HG03175 (cell line): Measurements from ENCODE around the gene DTNA.

Source experiments
- ATAC-seq: cut with Tn5 transposase; IDR thresholded peaks from one replicate; pipeline ENCODE4 v1.9.1; 2021; ENCODE audit warnings: mild to moderate bottlenecking, moderate library complexity; ENCODE audit not compliant: unreplicated experiment

Gene DTNA

GRCh38 chr18:34805103-34805877 lies 95.2 kb downstream of the DTNA start:
- ATAC-seq: no peak

GRCh38 chr18:34805878-34806351 lies 95.8 kb downstream of the DTNA start:
- no peak for ATAC-seq

- no peak for ATAC-seq
Observed at GRCh38 chr18:34806527-34806926, 96.4 kb downstream of the DTNA start.

GRCh38 chr18:34807106-34807796 lies 97.2 kb downstream of the DTNA start:
- no peak for ATAC-seq

GRCh38 chr18:34808389-34808788 lies 98.3 kb downstream of the DTNA start:
- ATAC-seq: no peak

- no peak for ATAC-seq
Observed at GRCh38 chr18:34809451-34810072, 99.5 kb downstream of the DTNA start.

- ATAC-seq: no peak
Observed at GRCh38 chr18:34816183-34816582, 106.1 kb downstream of the DTNA start.

- ATAC-seq: no peak
Observed at GRCh38 chr18:34817636-34818035, 107.5 kb downstream of the DTNA start.

- ATAC-seq: no peak
Observed at GRCh38 chr18:34818064-34818463, 108.0 kb downstream of the DTNA start.

- no peak for ATAC-seq
Observed at GRCh38 chr18:34820360-34821065, 110.4 kb downstream of the DTNA start.

- ATAC-seq: no peak
Observed at GRCh38 chr18:34821669-34822210, 111.6 kb downstream of the DTNA start.

- no peak for ATAC-seq
Observed at GRCh38 chr18:34828093-34828492, 118.0 kb downstream of the DTNA start.

GRCh38 chr18:34834897-34835296 lies 124.8 kb downstream of the DTNA start:
- no peak for ATAC-seq

GRCh38 chr18:34835466-34835865 lies 125.4 kb downstream of the DTNA start:
- no peak for ATAC-seq

- ATAC-seq: no peak
Observed at GRCh38 chr18:34837769-34838272, 127.7 kb downstream of the DTNA start.

GRCh38 chr18:34838669-34839068 lies 128.6 kb downstream of the DTNA start:
- no peak for ATAC-seq

- ATAC-seq: no peak
Observed at GRCh38 chr18:34840256-34840826, 130.2 kb downstream of the DTNA start.

GRCh38 chr18:34841891-34842290 lies 131.8 kb downstream of the DTNA start:
- ATAC-seq: no peak

- ATAC-seq: no peak
Observed at GRCh38 chr18:34844072-34844471, 134.0 kb downstream of the DTNA start.

- no peak for ATAC-seq
Observed at GRCh38 chr18:34844732-34845459, 134.8 kb downstream of the DTNA start.
